ENCODE measurements around the gene SLC1A1.
"Not testable (repeated sequence)": the region's sequence is repeated elsewhere in the genome, so short reads cannot be mapped to it uniquely, and the experiment has no call there.

Gene SLC1A1

DNA sequence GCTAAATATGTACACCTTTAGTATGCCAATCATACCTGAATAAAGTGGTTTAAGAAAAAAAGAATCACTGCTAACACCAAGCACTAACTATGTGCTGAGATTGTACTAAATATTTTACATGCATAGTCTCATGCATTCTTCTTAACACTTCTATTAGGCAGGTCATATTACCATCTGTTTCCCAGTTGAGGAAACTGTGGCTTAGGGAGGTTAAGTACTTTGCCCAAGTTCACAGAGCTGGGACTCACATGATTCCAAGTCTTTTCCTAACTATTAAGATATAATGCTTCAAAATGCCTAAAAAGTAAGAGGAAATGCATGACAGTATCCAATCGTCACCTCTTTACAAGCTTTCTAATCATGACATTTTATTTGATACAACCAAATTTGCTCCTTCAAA lies 102.6 kb downstream of the SLC1A1 start:
- TF ChIP-seq, protein P1, sequence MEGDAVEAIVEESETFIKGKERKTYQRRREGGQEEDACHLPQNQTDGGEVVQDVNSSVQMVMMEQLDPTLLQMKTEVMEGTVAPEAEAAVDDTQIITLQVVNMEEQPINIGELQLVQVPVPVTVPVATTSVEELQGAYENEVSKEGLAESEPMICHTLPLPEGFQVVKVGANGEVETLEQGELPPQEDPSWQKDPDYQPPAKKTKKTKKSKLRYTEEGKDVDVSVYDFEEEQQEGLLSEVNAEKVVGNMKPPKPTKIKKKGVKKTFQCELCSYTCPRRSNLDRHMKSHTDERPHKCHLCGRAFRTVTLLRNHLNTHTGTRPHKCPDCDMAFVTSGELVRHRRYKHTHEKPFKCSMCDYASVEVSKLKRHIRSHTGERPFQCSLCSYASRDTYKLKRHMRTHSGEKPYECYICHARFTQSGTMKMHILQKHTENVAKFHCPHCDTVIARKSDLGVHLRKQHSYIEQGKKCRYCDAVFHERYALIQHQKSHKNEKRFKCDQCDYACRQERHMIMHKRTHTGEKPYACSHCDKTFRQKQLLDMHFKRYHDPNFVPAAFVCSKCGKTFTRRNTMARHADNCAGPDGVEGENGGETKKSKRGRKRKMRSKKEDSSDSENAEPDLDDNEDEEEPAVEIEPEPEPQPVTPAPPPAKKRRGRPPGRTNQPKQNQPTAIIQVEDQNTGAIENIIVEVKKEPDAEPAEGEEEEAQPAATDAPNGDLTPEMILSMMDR (conservative IDR thresholded peaks at IDR 0.05): no peak
- no peak overlapping the region for H3K27ac ChIP-seq

DNA sequence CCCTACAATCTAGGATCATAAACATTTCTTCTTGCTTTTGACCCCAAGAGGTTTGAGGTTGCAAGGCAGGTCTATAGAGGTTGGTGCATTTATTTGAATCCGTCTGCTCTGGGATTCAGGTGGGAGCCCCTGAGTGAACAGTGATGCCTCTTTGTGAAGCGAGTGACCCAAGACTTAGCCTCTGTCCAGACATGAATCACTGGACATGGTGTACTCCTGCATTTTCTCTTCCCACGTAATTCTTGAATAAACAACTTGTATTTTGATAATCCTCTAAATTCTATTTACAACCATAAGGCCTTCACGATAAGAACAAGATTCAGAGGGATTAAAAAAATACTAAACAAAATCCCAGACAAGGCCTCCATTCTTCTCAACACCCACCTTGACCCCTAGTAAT lies 104.3 kb downstream of the SLC1A1 start:
- TF ChIP-seq, protein P1 (conservative IDR thresholded peaks at IDR 0.05): no peak
- H3K27ac ChIP-seq: no peak overlapping the region

DNA sequence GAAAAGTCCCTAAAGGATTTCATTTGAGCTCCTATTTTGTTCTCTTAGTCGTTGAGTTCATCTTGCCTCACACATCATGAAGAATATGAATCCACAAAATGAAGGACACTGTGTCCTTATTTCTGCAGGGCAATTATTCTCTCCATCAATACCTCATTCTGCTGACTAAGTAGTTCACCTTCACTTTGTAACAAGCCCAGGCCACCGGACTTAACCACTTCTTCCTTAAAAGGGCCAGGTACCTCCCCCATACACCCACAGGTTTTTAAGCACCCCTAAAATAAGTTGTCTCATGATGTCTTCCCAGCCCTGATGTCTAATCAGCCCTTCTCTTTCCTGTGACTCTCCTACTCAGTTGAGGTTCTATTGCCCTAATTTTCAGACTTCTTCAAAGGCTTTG lies 104.7 kb downstream of the SLC1A1 start:
- H3K27ac ChIP-seq: no peak overlapping the region
- TF ChIP-seq, protein P1 (conservative IDR thresholded peaks at IDR 0.05): no peak

DNA sequence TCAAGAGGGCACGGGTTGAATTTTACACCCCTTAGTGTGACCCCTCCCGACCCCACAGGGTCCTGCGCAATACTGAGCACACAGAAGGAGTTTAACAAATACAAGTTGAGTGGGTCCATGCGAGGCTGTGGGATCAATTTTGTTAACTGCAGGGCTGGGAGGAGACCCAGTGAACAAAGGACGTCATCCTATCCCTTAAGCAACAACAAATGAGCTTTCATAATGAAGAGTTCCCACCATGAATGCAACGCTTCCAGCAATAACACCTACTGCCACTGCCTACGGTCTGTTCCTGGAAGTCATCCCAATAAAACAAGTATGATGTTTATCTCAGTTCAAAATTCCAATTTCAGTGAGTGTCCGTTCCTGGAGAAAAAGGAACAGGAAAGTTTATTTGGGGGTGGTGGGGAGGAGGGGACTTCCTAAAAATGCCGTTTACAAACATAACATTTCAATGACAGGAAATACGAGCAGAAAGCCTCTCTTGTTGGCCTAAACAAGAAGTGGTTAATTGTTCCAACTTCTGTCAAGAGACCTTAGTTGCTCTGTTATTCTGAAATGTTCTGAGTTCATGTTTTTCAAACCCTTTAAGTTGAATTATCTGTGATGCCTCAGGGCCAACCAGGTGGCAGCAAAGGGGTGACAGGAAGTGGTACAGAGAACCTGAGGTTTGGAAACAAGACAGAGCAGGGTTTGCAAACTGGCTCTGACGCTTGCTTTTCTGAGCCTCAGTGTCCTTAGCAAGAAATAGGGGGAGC lies 106.1 kb downstream of the SLC1A1 start:
- TF ChIP-seq, protein P1 (conservative IDR thresholded peaks at IDR 0.05): no peak
- no peak overlapping the region for H3K27ac ChIP-seq

DNA sequence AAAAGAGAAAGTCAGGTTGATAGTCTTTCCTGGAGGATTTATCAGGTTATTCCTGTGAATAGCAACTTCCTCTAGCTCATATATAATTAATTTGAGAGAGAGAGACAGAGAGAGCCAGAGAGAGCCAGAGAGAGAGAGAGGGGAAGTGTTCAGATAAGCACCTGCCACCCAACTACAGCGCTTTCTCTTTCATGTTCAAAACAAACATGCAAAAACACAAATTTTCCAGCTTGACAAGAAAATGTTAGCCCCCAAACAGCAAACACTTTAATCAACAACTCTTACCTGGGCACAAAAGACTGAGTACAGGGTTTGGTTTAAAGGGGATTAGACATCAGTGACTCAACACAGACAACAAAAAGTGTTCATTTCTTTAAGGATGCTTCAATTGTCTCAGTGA lies 110.1 kb downstream of the SLC1A1 start:
- no peak overlapping the region; the same call in 1 of the 2 replicates for H3K27ac ChIP-seq
- TF ChIP-seq, protein P1 (conservative IDR thresholded peaks at IDR 0.05): no peak

DNA sequence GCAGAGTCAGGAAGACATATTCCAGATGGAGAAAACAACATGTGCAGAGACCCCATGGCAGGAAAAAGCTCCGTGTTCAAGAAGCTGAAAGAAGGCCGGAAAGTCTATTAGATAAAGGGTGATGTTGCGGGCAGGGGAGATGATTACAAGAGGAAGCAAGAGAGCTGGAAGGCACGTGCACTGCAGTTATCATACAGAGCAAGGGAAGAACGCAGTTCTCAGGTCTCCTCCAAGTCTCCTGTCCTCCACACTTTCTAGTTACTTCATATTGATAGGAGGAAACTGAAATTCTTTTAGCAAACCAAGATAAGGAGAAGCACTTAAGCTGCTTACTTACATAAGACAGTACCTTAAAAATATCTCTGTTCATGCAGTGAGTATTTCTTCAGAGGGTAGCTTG lies 113.6 kb downstream of the SLC1A1 start:
- TF ChIP-seq, protein P1 (conservative IDR thresholded peaks at IDR 0.05): no peak
- no peak overlapping the region for H3K27ac ChIP-seq

DNA sequence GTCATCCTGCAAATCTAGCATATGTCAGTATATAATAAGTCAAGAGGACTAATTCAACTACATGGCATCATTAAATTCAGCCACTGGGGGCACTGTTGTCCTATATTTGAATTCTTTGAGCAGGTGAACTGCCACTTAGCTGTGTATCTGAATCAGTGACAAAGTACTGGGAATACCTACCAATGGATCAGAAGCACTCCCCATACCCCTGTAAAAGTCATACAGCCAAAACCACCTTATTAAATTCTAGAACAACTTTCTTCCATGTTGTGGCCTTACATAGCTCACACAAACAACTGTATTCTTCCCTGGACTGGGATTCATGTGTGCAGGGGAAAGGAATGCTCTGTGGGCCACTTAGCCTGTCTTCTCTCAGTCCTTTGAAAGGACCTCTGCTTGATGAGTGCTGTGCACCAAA lies 114.4 kb downstream of the SLC1A1 start:
- TF ChIP-seq, protein P1 (conservative IDR thresholded peaks at IDR 0.05): peak; percentile 88
- H3K27ac ChIP-seq: no peak overlapping the region

DNA sequence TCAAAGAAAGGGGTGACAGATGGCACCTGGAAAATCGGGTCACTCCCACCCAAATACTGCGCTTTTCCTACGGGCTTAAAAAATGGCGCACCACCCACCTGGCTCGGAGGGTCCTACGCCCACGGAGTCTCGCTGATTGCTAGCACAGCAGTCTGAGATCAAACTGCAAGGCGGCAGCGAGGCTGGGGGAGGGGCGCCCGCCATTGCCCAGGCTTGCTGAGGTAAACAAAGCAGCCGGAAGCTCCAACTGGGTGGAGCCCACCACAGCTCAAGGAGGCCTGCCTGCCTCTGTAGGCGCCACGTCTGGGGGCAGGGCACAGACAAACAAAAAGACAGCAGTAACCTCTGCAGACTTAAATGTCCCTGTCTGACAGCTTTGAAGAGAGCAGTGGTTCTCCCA lies 115.8 kb downstream of the SLC1A1 start:
- H3K27ac ChIP-seq: not testable (repeated sequence)
